K562 treated with DMSO at 1 percent for 24 hours (cell line): ENCODE data around the gene WWOX. TPM values are rescaled to one million over a fixed set of nuclear protein-coding genes. Genes with fewer than 3 reads are reported as not detected.

Source experiments
- total RNA-seq: library from RNA; unstranded; fragments of 300-600 nt; gene quantifications from 2 replicates; pipeline ENCODE4 v1.2.3, GENCODE V29; 2022; ENCODE audit warnings: low read depth; ENCODE audit not compliant: insufficient read depth

The WWOX gene
- total RNA-seq = 11.2 and 12.4 TPM in 2 replicates

GRCh38 chr16:78099271-78100111 lies at the start of gene WWOX:
TSS of gene WWOX (plus strand) at chr16:78099654.

Other genes starting within 250 kb of the WWOX start
- not detected in 2 replicates for gene CLEC3A, start 77.1 kb upstream of the WWOX start, total RNA-seq